ENCODE data around the gene DNAJC1. TPM values are rescaled to one million over a fixed set of nuclear protein-coding genes. Genes with fewer than 3 reads are reported as not detected.

DNAJC1 gene
- total RNA-seq, 1 donor from 2014 or later = 26.1 TPM

GRCh38 chr10:21944727-21945386 is 58.7 kb downstream of the DNAJC1 start:
- no peaks in the 10 kb centered on the region for H3K9me3 ChIP-seq
- intact Hi-C loops (cut with DNase I) = no loop called here
- H3K4me1 ChIP-seq = peaks cover 0 to 2% of the 10 kb centered on the region in 2 donors
- no peaks in the 10 kb centered on the region for H3K27me3 ChIP-seq
- H3K27ac ChIP-seq = no peak overlapping the region
- no peaks in the 10 kb centered on the region for H3K36me3 ChIP-seq
- DNase-seq (ENCODE audit: low spot score in 2 of 2) = no peak
- H3K4me3 ChIP-seq = no peak overlapping the region
- TF ChIP-seq CTCF (IDR thresholded peaks at IDR 0.05) = no peak

DNA sequence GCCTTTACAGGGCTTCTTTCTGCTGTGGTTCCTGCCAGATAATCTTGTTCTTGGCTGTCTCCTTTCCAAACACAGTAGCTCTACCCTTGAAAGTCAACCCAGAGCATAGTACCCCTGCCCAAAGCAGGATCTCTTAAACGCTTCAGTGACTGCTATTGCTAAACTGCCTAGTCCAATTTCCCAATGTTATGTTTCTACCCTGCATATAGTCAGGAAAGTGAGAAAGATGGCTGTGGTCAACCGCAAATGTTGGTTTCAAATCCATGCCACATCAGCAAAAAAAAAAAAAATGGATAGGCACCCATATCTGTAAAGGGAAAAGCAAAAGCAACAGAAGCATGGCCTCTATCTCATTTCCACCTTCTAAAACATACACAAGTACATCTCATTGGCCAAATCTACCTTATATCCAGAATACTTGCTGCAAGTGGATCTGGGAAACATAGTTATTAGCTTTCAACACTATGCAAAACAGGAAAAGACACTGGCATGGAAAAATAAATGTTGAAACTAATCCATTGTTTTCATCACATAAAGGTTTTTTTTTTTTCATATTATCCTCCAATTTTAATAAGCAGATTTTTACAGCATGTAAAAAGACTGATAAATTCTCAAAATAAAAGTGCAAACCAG is 59.8 kb downstream of the DNAJC1 start:
- no peak for TF ChIP-seq CTCF (IDR thresholded peaks at IDR 0.05)

GRCh38 chr10:21935439-21936023 is 68.0 kb downstream of the DNAJC1 start:
- Histone ChIP-seq H3K36me3 (no peaks in the 10 kb centered on the region), H3K4me1 (no peaks in the 10 kb centered on the region), H3K4me3 (no peak overlapping the region), H3K27ac (no peak overlapping the region), H3K9me3 (peaks cover 6 to 25% of the 10 kb centered on the region in 2 donors), H3K27me3 (no peaks in the 10 kb centered on the region)
- TF ChIP-seq CTCF (IDR thresholded peaks at IDR 0.05) = no peak
- intact Hi-C loops (cut with DNase I) = no loop called here
- no peak for DNase-seq (ENCODE audit: low spot score in 2 of 2)

More for the DNA sequence above, 59.8 kb downstream of the DNAJC1 start:
- Histone ChIP-seq H3K4me1 (peaks cover 0 to 2% of the 10 kb centered on the region in 2 donors), H3K36me3 (no peaks in the 10 kb centered on the region), H3K27ac (no peak overlapping the region), H3K27me3 (no peaks in the 10 kb centered on the region), H3K4me3 (no peak overlapping the region), H3K9me3 (no peaks in the 10 kb centered on the region)
- DNase-seq (ENCODE audit: low spot score in 2 of 2) = no peak
- intact Hi-C loops (cut with DNase I) = no loop called here

DNA sequence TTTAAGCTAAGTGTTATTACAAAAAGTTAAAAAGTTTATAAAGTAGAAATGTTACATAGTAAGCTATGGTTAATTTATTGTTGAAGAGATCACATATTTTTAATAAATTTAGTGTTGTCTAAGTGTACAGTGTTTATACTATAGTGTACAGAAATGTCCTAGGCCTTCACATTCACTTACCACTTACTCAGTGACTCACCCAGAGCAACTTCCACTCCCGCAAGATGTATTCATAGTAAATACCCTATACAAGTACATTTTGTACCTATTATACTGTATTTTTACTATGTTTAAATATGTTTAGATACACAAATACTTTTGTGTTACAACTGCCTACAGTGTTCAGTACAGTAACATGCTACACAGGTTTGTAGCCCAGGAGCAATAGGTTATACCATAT is 69.2 kb downstream of the DNAJC1 start:
- peaks cover 6 to 25% of the 10 kb centered on the region in 2 donors for H3K9me3 ChIP-seq
- intact Hi-C loops (cut with DNase I) = no loop called here
- no peak for DNase-seq (ENCODE audit: low spot score in 2 of 2)

DNA sequence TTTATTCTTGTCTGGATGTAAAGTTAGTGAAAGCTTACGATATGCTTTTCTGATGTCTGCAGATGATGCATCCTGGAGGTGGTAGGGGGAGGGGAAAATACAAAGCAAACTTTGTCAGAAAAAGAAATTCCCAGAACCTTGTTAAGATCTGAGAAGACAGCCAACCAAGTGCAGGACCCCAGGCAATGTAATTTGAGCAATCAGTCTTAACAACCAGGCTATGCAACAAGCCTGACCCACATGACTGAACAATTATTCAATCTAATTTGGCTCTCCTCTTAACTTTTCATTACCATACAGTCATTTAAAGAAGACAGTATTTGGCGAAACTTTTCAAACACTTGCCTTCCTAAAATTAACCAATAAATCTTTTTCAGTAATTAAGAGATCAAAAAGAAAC is 74.5 kb downstream of the DNAJC1 start:
- peaks cover 0 to 4% of the 10 kb centered on the region in 2 donors for H3K4me1 ChIP-seq
- no peak overlapping the region for H3K27ac ChIP-seq
- intact Hi-C loops (cut with DNase I) = no loop called here
- H3K9me3 ChIP-seq = no peaks in the 10 kb centered on the region
- DNase-seq (ENCODE audit: low spot score in 2 of 2) = no peak
- no peak overlapping the region for H3K4me3 ChIP-seq
- no peaks in the 10 kb centered on the region for H3K36me3 ChIP-seq
- no peak for TF ChIP-seq CTCF (IDR thresholded peaks at IDR 0.05)
- H3K27me3 ChIP-seq = no peaks in the 10 kb centered on the region

More for the DNA sequence above, 69.2 kb downstream of the DNAJC1 start:
- no peak for TF ChIP-seq CTCF (IDR thresholded peaks at IDR 0.05)
- H3K36me3 ChIP-seq = no peaks in the 10 kb centered on the region
- no peak overlapping the region for H3K27ac ChIP-seq
- no peaks in the 10 kb centered on the region for H3K4me1 ChIP-seq
- H3K4me3 ChIP-seq = no peak overlapping the region
- no peaks in the 10 kb centered on the region for H3K27me3 ChIP-seq
